A673 (cell line): ENCODE measurements around the gene COX6B1. TPM values are rescaled to one million over a fixed set of nuclear protein-coding genes. Genes with fewer than 3 reads are reported as not detected.

Source experiments
- BruUV-seq: library from RNA; stranded (reverse); fragments of 400-500 nt; replicated peaks from 2 replicates; lab custom pipeline; 2021; lab: Mats Ljungman, UMichigan
- CTCF ChIA-PET: fragments of 300-600 bp; sonication (Branson Sonifier 250); formaldehyde crosslinking; loops from one replicate; lab custom pipeline; 2022; ENCODE audit warnings: antibody characterized with exemption; lab: Charles Lee
- POLR2A ChIA-PET: fragments of 300-600 bp; sonication (Branson Sonifier 250); formaldehyde crosslinking; loops from one replicate; lab custom pipeline; 2022; ENCODE audit warnings: antibody characterized with exemption; ENCODE audit not compliant: low non-redundant PET; lab: Charles Lee
- DNase-seq: peaks from one replicate; pipeline ENCODE4 v3.0.0-alpha.2; 2015; ENCODE audit warnings: low spot score
- H3K27ac ChIP-seq: fragments of 200-600 bp; sonication (generic); 2 replicates; pipeline ENCODE4 v1.5.1; 2016; ENCODE audit warnings: mixed run types, low read depth, mild to moderate bottlenecking, mixed read lengths, antibody characterized with exemption, low read length; ENCODE audit not compliant: poor library complexity, severe bottlenecking
- H3K27me3 ChIP-seq: fragments of 200-600 bp; sonication (generic); replicated peaks from 2 replicates; pipeline ENCODE4 v1.6.1; 2017; ENCODE audit warnings: mixed run types, low read depth, mild to moderate bottlenecking, mixed read lengths, antibody characterized with exemption, low read length; ENCODE audit not compliant: insufficient read depth, poor library complexity
- H3K36me3 ChIP-seq: fragments of 200-600 bp; sonication (generic); 2 replicates; pipeline ENCODE4 v1.6.1; 2016; ENCODE audit warnings: mixed run types, mild to moderate bottlenecking, mixed read lengths, antibody characterized with exemption, low read length; ENCODE audit not compliant: insufficient read depth, poor library complexity, severe bottlenecking
- H3K4me1 ChIP-seq: fragments of 200-600 bp; sonication (generic); 2 replicates; pipeline ENCODE4 v1.6.1; 2017; ENCODE audit warnings: mixed run types, mild to moderate bottlenecking, mixed read lengths, antibody characterized with exemption, low read length; ENCODE audit not compliant: insufficient read depth, poor library complexity, severe bottlenecking
- H3K4me3 ChIP-seq: fragments of 200-600 bp; sonication (generic); 2 replicates; pipeline ENCODE4 v1.5.1; 2016; ENCODE audit warnings: low read depth, mixed run types, mild to moderate bottlenecking, mixed read lengths, low read length; ENCODE audit not compliant: poor library complexity, severe bottlenecking
- H3K9me3 ChIP-seq: fragments of 200-600 bp; sonication (generic); 2 replicates; pipeline ENCODE4 v1.6.1; 2016; ENCODE audit warnings: mixed run types, low read depth, mild to moderate bottlenecking, mixed read lengths, antibody characterized with exemption, low read length; ENCODE audit not compliant: poor library complexity, severe bottlenecking
- CTCF ChIP-seq: fragments of 300-800, 200-600 bp; sonication (generic); conservative IDR thresholded peaks from 2 replicates; pipeline ENCODE4 v1.5.1; 2017; ENCODE audit warnings: low read depth, mild to moderate bottlenecking, antibody characterized with exemption, low read length, moderate library complexity, mixed read lengths
- EZH2 ChIP-seq: fragments of 200-600 bp; sonication (generic); IDR thresholded peaks from 2 replicates; pipeline ENCODE4 v1.6.1; 2017; ENCODE audit warnings: borderline replicate concordance, low read depth, mild to moderate bottlenecking, mixed read lengths, antibody characterized with exemption, low read length; ENCODE audit not compliant: poor library complexity, severe bottlenecking
- intact Hi-C: fragments of 100-400 bp; cut with micrococcal nuclease; formaldehyde crosslinking; loops from one replicate; pipeline ENCODE4 v1.10.0; 2022; ENCODE audit not compliant: unreplicated experiment
- total RNA-seq: library from RNA; stranded (reverse); gene quantifications from 2 replicates; pipeline ENCODE4 v1.2.3, GENCODE V29; 2021

The COX6B1 gene
- total RNA-seq, 1 experiment from 2014 or later = 467 TPM

GRCh38 chr19:35703343-35703742 lies 55.2 kb downstream of the COX6B1 start:
- no peak overlapping the region for H3K4me3 ChIP-seq
- ChIA-PET CTCF (no interaction called here), POLR2A (no interaction called here)
- no TSS peak for BruUV-seq
- TF ChIP-seq CTCF (no peak), EZH2 (no peak)
- intact Hi-C loops = no loop called here
- no peak overlapping the region for H3K27ac ChIP-seq
- H3K36me3 ChIP-seq = no peaks in the 10 kb centered on the region
- peaks cover 5% of the 10 kb centered on the region for H3K27me3 ChIP-seq
- H3K4me1 ChIP-seq = no peaks in the 10 kb centered on the region
- DNase-seq = no peak
- no peaks in the 10 kb centered on the region for H3K9me3 ChIP-seq

- peaks cover 12% of the 10 kb centered on the region for H3K27me3 ChIP-seq
- intact Hi-C loops = no loop called here
- BruUV-seq = no TSS peak
- H3K4me1 ChIP-seq = no peaks in the 10 kb centered on the region
- no peak within 1 kb of the TSS for H3K4me3 ChIP-seq
- no peak within 1 kb of the TSS for H3K27ac ChIP-seq
- H3K36me3 ChIP-seq = no peaks in the 10 kb centered on the region
- peak; percentile 76 for DNase-seq
- CTCF ChIA-PET = no interaction called here
- POLR2A ChIA-PET = no interaction called here
- H3K9me3 ChIP-seq = no peaks in the 10 kb centered on the region
- no peak for TF ChIP-seq EZH2
- no peak for TF ChIP-seq CTCF
Observed at GRCh38 chr19:35704218-35704617, 56.1 kb downstream of the COX6B1 start, which contains the start of gene ZBTB32. Gene ZBTB32, plus strand, starts transcription at chr19:35704558. Its CDS starts 10,069 bp downstream, at chr19:35714627.

Other genes with a start within 250 kb of the COX6B1 start
- not detected in 2 replicates for gene FFAR2, start 200.1 kb upstream of the COX6B1 start, total RNA-seq
- gene KRTDAP, start 157.9 kb upstream of the COX6B1 start, total RNA-seq = not detected in 2 replicates
- gene DMKN, start 134.7 kb upstream of the COX6B1 start, total RNA-seq = not detected in 2 replicates
- not detected in 2 replicates for gene SBSN, start 120.0 kb upstream of the COX6B1 start, total RNA-seq
- gene GAPDHS, start 114.9 kb upstream of the COX6B1 start, total RNA-seq = not detected in 2 replicates
- gene TMEM147, start 102.7 kb upstream of the COX6B1 start, total RNA-seq = 105 and 115 TPM in 2 replicates
- gene ATP4A, start 84.7 kb upstream of the COX6B1 start, total RNA-seq = not detected in 2 replicates
- gene PMIS2, start 62.1 kb upstream of the COX6B1 start, total RNA-seq = not detected in 2 replicates
- 31.1 and 33.5 TPM in 2 replicates for gene HAUS5, start 35.6 kb upstream of the COX6B1 start, total RNA-seq
- 104 and 106 TPM in 2 replicates for gene RBM42, start 19.3 kb upstream of the COX6B1 start, total RNA-seq
- 0.73 and 1.3 TPM in 2 replicates for gene ETV2, start 6.6 kb upstream of the COX6B1 start, total RNA-seq
- gene UPK1A, start 18.2 kb downstream of the COX6B1 start, total RNA-seq = not detected in 2 replicates
- gene ZBTB32, start 56.2 kb downstream of the COX6B1 start, total RNA-seq = not detected in 2 replicates
- 49.1 and 51.0 TPM in 2 replicates for gene KMT2B, start 69.7 kb downstream of the COX6B1 start, total RNA-seq
- gene IGFLR1, start 94.1 kb downstream of the COX6B1 start, total RNA-seq = 4.9 and 5.8 TPM in 2 replicates
- 20.4 and 21.0 TPM in 2 replicates for gene U2AF1L4, start 97.1 kb downstream of the COX6B1 start, total RNA-seq
- gene PSENEN, start 97.3 kb downstream of the COX6B1 start, total RNA-seq = 58.8 and 67.7 TPM in 2 replicates
- gene LIN37, start 100.3 kb downstream of the COX6B1 start, total RNA-seq = 11.3 and 13.2 TPM in 2 replicates
- gene HSPB6, start 108.7 kb downstream of the COX6B1 start, total RNA-seq = 0.50 TPM in 1 of 2 replicates, not detected in the other
- gene PROSER3, start 109.9 kb downstream of the COX6B1 start, total RNA-seq = 38.4 and 44.8 TPM in 2 replicates
- 39.6 and 49.6 TPM in 2 replicates for gene ARHGAP33, start 127.2 kb downstream of the COX6B1 start, total RNA-seq
- not detected in 2 replicates for gene PRODH2, start 164.5 kb downstream of the COX6B1 start, total RNA-seq
- gene NPHS1, start 204.2 kb downstream of the COX6B1 start, total RNA-seq = not detected in 2 replicates
- 0.15 and 0.17 TPM in 2 replicates for gene KIRREL2, start 208.6 kb downstream of the COX6B1 start, total RNA-seq
- gene APLP1, start 220.3 kb downstream of the COX6B1 start, total RNA-seq = 13.9 and 14.9 TPM in 2 replicates